ENCODE results near the gene CEP20. TPM values are rescaled to one million over a fixed set of nuclear protein-coding genes. Genes with fewer than 3 reads are reported as not detected.

CEP20 gene
- total and polyA plus RNA-seq, 2 of the 8 experiments (the other 6 are each of a cell fraction or from before 2014, with no cell fraction given): 16.2 to 49.0 TPM

DNA sequence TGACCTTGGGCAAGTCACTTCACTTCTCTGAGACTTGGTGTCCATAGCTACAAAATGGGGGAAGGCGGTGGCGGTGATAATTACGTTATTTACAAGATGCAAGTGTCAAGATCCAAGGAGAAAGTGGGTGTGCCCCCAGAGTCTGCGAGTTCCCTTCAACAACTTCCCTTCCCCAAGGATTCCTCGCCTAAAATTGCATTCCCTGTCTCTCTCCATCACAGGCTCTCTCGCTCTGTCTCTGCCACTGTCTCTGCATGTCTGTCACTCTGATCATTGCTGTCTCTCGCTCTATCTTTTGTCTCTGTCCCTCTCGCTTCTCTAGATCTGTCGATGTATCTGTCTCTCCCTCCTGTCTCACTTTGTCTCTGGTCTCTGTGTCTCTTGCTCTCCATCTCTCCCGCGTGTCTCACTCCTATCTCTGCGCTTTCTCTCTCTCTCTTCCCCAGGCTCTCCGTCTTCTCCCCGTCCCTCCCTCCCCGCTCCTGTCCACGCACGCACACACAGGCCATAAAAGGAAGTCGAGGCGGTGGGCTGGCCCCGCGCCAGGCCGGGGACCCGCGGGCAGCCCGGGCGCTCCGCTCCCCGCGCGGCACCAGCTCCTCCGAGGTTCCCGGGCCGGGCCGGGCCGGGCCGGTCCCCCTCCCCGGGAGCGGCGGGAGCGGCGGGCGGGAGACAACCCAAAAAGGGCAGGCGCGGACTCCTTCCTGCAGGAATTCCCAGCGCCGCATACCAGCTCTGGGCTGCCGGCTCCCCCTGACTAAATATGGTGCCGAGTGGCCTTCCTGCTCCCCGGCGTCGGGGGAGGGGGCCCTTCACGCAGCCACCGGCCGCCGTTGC lies 30.5 kb downstream of the CEP20 start (continued):
- TF ChIP-seq, protein P1, sequence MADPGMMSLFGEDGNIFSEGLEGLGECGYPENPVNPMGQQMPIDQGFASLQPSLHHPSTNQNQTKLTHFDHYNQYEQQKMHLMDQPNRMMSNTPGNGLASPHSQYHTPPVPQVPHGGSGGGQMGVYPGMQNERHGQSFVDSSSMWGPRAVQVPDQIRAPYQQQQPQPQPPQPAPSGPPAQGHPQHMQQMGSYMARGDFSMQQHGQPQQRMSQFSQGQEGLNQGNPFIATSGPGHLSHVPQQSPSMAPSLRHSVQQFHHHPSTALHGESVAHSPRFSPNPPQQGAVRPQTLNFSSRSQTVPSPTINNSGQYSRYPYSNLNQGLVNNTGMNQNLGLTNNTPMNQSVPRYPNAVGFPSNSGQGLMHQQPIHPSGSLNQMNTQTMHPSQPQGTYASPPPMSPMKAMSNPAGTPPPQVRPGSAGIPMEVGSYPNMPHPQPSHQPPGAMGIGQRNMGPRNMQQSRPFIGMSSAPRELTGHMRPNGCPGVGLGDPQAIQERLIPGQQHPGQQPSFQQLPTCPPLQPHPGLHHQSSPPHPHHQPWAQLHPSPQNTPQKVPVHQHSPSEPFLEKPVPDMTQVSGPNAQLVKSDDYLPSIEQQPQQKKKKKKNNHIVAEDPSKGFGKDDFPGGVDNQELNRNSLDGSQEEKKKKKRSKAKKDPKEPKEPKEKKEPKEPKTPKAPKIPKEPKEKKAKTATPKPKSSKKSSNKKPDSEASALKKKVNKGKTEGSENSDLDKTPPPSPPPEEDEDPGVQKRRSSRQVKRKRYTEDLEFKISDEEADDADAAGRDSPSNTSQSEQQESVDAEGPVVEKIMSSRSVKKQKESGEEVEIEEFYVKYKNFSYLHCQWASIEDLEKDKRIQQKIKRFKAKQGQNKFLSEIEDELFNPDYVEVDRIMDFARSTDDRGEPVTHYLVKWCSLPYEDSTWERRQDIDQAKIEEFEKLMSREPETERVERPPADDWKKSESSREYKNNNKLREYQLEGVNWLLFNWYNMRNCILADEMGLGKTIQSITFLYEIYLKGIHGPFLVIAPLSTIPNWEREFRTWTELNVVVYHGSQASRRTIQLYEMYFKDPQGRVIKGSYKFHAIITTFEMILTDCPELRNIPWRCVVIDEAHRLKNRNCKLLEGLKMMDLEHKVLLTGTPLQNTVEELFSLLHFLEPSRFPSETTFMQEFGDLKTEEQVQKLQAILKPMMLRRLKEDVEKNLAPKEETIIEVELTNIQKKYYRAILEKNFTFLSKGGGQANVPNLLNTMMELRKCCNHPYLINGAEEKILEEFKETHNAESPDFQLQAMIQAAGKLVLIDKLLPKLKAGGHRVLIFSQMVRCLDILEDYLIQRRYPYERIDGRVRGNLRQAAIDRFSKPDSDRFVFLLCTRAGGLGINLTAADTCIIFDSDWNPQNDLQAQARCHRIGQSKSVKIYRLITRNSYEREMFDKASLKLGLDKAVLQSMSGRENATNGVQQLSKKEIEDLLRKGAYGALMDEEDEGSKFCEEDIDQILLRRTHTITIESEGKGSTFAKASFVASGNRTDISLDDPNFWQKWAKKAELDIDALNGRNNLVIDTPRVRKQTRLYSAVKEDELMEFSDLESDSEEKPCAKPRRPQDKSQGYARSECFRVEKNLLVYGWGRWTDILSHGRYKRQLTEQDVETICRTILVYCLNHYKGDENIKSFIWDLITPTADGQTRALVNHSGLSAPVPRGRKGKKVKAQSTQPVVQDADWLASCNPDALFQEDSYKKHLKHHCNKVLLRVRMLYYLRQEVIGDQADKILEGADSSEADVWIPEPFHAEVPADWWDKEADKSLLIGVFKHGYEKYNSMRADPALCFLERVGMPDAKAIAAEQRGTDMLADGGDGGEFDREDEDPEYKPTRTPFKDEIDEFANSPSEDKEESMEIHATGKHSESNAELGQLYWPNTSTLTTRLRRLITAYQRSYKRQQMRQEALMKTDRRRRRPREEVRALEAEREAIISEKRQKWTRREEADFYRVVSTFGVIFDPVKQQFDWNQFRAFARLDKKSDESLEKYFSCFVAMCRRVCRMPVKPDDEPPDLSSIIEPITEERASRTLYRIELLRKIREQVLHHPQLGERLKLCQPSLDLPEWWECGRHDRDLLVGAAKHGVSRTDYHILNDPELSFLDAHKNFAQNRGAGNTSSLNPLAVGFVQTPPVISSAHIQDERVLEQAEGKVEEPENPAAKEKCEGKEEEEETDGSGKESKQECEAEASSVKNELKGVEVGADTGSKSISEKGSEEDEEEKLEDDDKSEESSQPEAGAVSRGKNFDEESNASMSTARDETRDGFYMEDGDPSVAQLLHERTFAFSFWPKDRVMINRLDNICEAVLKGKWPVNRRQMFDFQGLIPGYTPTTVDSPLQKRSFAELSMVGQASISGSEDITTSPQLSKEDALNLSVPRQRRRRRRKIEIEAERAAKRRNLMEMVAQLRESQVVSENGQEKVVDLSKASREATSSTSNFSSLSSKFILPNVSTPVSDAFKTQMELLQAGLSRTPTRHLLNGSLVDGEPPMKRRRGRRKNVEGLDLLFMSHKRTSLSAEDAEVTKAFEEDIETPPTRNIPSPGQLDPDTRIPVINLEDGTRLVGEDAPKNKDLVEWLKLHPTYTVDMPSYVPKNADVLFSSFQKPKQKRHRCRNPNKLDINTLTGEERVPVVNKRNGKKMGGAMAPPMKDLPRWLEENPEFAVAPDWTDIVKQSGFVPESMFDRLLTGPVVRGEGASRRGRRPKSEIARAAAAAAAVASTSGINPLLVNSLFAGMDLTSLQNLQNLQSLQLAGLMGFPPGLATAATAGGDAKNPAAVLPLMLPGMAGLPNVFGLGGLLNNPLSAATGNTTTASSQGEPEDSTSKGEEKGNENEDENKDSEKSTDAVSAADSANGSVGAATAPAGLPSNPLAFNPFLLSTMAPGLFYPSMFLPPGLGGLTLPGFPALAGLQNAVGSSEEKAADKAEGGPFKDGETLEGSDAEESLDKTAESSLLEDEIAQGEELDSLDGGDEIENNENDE (IDR thresholded peaks at IDR 0.05; ENCODE audit: insufficient replicate concordance, low read length): no peak
- TF ChIP-seq TBP (IDR thresholded peaks at IDR 0.05; ENCODE audit: low read depth, low read length): no peak; the same call in 1 of the 2 replicates
- TF ChIP-seq YY1 (IDR thresholded peaks at IDR 0.05; ENCODE audit: low read depth, low read length): peak; percentile 26; the same call in 1 of the 2 replicates
- TF ChIP-seq KDM4A (IDR thresholded peaks at IDR 0.05; ENCODE audit: low read depth, low read length, severe bottlenecking): peak; percentile 51
- TF ChIP-seq BRCA1 (IDR thresholded peaks at IDR 0.05; ENCODE audit: low read depth, low read length): no peak
- TF ChIP-seq RAD21 (IDR thresholded peaks at IDR 0.05 in 1 of 2, conservative IDR thresholded peaks at IDR 0.05 in 1 of 2; ENCODE audit: low read depth in 2 of 2, low read length in 2 of 2): no peak
- peak in 1 of 2 experiments; percentile 2; a peak in 1 of 4 replicates for TF ChIP-seq SIN3A (conservative IDR thresholded peaks at IDR 0.05 in 1 of 2, IDR thresholded peaks at IDR 0.05 in 1 of 2; ENCODE audit: low read depth in 1 of 2, low read length in 2 of 2)
- no peak for TF ChIP-seq SP4 (IDR thresholded peaks at IDR 0.05; ENCODE audit: low read length)
- no peak for TF ChIP-seq FOSL1 (IDR thresholded peaks at IDR 0.05; ENCODE audit: insufficient read depth, low read depth, low read length)
